ENCODE data around the gene PCP2.

The PCP2 gene

GRCh38 chr19:7641290-7642276 lies 8.1 kb upstream of the PCP2 start:
- Mint-ChIP-seq H3K4me3 (no peak overlapping the region), H3K27me3 (no peaks in the 10 kb centered on the region), H3K9me3 (no peaks in the 10 kb centered on the region), H3K4me1 (peaks cover 28% of the 10 kb centered on the region), H3K36me3 (ENCODE audit: insufficient read depth) (peaks cover 21% of the 10 kb centered on the region), H3K27ac (ENCODE audit: low read depth) (no peak overlapping the region)
- ATAC-seq (replicated peaks; ENCODE audit: extremely low read depth, poor library complexity, severe bottlenecking) (no peak), DNase-seq (ENCODE audit: low spot score in 2 of 2) (no peak)

GRCh38 chr19:7640803-7641202 lies 7.3 kb upstream of the PCP2 start:
- no peak for ATAC-seq (replicated peaks; ENCODE audit: extremely low read depth, poor library complexity, severe bottlenecking)
- Mint-ChIP-seq H3K9me3 (no peaks in the 10 kb centered on the region), H3K4me3 (no peak overlapping the region), H3K27ac (ENCODE audit: low read depth) (no peak overlapping the region), H3K27me3 (no peaks in the 10 kb centered on the region), H3K36me3 (ENCODE audit: insufficient read depth) (peaks cover 20% of the 10 kb centered on the region), H3K4me1 (peaks cover 28% of the 10 kb centered on the region)
- no peak for DNase-seq (ENCODE audit: low spot score in 2 of 2)

DNA sequence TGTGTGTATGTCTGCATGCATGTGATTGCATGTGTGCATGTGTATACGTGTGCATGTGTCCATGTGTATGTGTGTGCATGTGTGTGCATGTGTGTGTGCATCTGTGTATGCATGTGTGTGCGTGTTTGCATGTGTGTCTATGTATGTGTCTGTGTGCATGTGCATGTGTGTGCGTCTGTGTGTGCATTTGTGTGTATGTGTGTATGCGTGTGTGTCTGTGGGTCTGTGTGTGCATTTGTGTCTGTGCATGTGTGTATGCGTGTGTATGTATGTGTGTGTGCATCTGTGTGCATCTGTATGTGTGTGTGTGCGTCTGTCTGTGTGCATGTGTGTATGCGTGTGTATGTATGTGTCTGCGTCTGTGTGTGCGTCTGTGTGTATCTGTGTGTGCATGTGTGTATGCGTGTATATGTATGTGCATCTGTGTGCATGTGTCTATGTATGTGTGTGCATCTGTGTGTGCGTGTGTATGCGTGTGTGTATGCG lies 6.4 kb upstream of the PCP2 start:
- Mint-ChIP-seq H3K4me3 (peak overlapping the region; percentile 6), H3K9me3 (no peaks in the 10 kb centered on the region), H3K27ac (ENCODE audit: low read depth) (no peak overlapping the region), H3K27me3 (no peaks in the 10 kb centered on the region), H3K4me1 (peaks cover 29% of the 10 kb centered on the region), H3K36me3 (ENCODE audit: insufficient read depth) (peaks cover 16% of the 10 kb centered on the region)
- ATAC-seq (replicated peaks; ENCODE audit: extremely low read depth, poor library complexity, severe bottlenecking): no peak
- no peak for DNase-seq (ENCODE audit: low spot score in 2 of 2)

- Mint-ChIP-seq H3K36me3 (ENCODE audit: insufficient read depth) (peaks cover 13% of the 10 kb centered on the region), H3K9me3 (no peaks in the 10 kb centered on the region), H3K27ac (ENCODE audit: low read depth) (no peak overlapping the region), H3K4me3 (peak overlapping the region; percentile 6), H3K4me1 (peaks cover 39% of the 10 kb centered on the region), H3K27me3 (no peaks in the 10 kb centered on the region)
- no peak for DNase-seq (ENCODE audit: low spot score in 2 of 2)
- ATAC-seq (replicated peaks; ENCODE audit: extremely low read depth, poor library complexity, severe bottlenecking): no peak
Observed at GRCh38 chr19:7638802-7639465, 5.4 kb upstream of the PCP2 start.

- H3K4me3 Mint-ChIP-seq: peak overlapping the region; percentile 85
- peaks cover 39% of the 10 kb centered on the region for H3K4me1 Mint-ChIP-seq
- no peaks in the 10 kb centered on the region for H3K9me3 Mint-ChIP-seq
- peaks cover 15% of the 10 kb centered on the region for H3K36me3 Mint-ChIP-seq (ENCODE audit: insufficient read depth)
- peak; percentile 30 for ATAC-seq (replicated peaks; ENCODE audit: extremely low read depth, poor library complexity, severe bottlenecking)
- no peak for DNase-seq (ENCODE audit: low spot score in 2 of 2)
- H3K27ac Mint-ChIP-seq (ENCODE audit: low read depth): peak overlapping the region; percentile 90
- H3K27me3 Mint-ChIP-seq: no peaks in the 10 kb centered on the region
Observed at GRCh38 chr19:7637374-7638256, 4.1 kb upstream of the PCP2 start.

DNA sequence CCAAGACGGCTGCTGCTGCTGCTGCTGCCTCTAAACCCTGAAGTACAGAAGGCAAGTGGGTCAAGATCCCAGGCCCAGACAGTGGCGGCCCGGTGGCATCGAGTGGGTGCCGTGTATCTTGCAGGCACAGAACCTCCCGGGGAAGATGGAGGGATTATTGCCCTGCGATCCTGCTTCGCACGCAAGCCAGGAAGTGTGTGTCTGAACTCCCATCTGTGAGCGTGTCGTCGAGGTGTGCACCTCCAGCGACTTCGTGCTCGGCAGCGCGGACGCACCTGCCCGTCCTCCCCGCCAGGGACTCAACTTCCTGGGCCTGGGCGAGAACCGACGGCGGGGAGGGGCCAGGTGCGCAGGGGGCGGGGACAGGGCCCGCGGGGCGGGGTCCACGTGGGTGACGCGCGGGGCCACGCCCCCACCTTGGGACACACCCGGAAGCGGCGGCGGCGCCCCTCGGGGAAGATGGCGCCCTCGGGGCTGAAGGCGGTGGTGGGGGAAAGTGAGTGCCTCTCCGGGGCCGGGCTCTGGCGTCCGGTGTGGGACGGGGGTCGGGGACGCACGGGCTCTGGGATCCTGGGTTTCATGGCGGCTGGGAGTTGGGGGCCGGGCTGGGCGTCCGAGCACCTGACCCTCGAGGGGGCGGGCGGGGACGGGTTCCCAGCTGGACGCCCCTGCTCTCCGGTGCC lies 3.3 kb upstream of the PCP2 start, which contains the start of gene STXBP2:
TSS of gene STXBP2 (plus strand) at position 420 of the 683 bp plus-strand sequence. CDS start at position 460, 40 bp downstream.
- peak within 1 kb of the TSS; percentile 90 for H3K27ac Mint-ChIP-seq (ENCODE audit: low read depth)
- H3K9me3 Mint-ChIP-seq: no peaks in the 10 kb centered on the region
- peak; percentile 91 for ATAC-seq (replicated peaks; ENCODE audit: extremely low read depth, poor library complexity, severe bottlenecking)
- peaks cover 13% of the 10 kb centered on the region for H3K36me3 Mint-ChIP-seq (ENCODE audit: insufficient read depth)
- no peaks in the 10 kb centered on the region for H3K27me3 Mint-ChIP-seq
- peak within 1 kb of the TSS; percentile 85 for H3K4me3 Mint-ChIP-seq
- DNase-seq (ENCODE audit: low spot score in 2 of 2): peak; percentile 84 to 89
- H3K4me1 Mint-ChIP-seq: peaks cover 39% of the 10 kb centered on the region

- Mint-ChIP-seq H3K27me3 (no peaks in the 10 kb centered on the region), H3K4me1 (peaks cover 39% of the 10 kb centered on the region), H3K27ac (ENCODE audit: low read depth) (peak overlapping the region; percentile 90), H3K36me3 (ENCODE audit: insufficient read depth) (peaks cover 14% of the 10 kb centered on the region), H3K4me3 (peak overlapping the region; percentile 85), H3K9me3 (no peaks in the 10 kb centered on the region)
- ATAC-seq (replicated peaks; ENCODE audit: extremely low read depth, poor library complexity, severe bottlenecking): no peak
- DNase-seq (ENCODE audit: low spot score in 2 of 2): no peak
Observed at GRCh38 chr19:7636317-7636690, 2.8 kb upstream of the PCP2 start.

DNA sequence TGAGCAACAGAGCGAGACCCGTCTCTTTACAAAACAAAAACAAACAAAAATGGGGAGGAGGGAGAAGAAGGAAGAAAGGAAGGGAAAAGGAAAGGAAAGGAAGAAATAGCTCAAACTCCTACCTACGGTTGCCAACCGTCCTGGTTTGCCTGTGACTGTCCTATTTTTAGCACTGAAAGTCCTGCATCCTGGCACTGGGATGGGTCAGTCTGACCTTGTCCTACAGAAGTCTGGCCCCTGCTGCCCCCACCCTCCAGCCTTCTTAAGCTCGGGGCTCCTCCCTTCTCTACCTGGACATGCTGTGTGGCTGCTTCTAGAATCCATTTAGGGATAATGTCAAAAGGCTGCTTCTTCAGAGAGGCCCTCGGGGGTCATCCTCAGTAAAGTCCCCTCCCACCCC lies 2.2 kb upstream of the PCP2 start:
- Mint-ChIP-seq H3K9me3 (no peaks in the 10 kb centered on the region), H3K27ac (ENCODE audit: low read depth) (no peak overlapping the region), H3K36me3 (ENCODE audit: insufficient read depth) (peaks cover 13% of the 10 kb centered on the region), H3K4me1 (peaks cover 42% of the 10 kb centered on the region), H3K27me3 (no peaks in the 10 kb centered on the region), H3K4me3 (peak overlapping the region; percentile 85)
- DNase-seq (ENCODE audit: low spot score in 2 of 2): no peak
- ATAC-seq (replicated peaks; ENCODE audit: extremely low read depth, poor library complexity, severe bottlenecking): no peak

GRCh38 chr19:7632340-7633203 lies 947 bp downstream of the PCP2 start:
- Mint-ChIP-seq H3K4me1 (peaks cover 41% of the 10 kb centered on the region), H3K4me3 (no peak overlapping the region), H3K27ac (ENCODE audit: low read depth) (peak overlapping the region; percentile 22), H3K27me3 (no peaks in the 10 kb centered on the region), H3K9me3 (no peaks in the 10 kb centered on the region), H3K36me3 (ENCODE audit: insufficient read depth) (peaks cover 28% of the 10 kb centered on the region)
- no peak for ATAC-seq (replicated peaks; ENCODE audit: extremely low read depth, poor library complexity, severe bottlenecking)
- no peak for DNase-seq (ENCODE audit: low spot score in 2 of 2)

GRCh38 chr19:7631577-7631976 lies 1.9 kb downstream of the PCP2 start:
- H3K27ac Mint-ChIP-seq (ENCODE audit: low read depth): no peak overlapping the region
- H3K4me3 Mint-ChIP-seq: no peak overlapping the region
- peaks cover 45% of the 10 kb centered on the region for H3K4me1 Mint-ChIP-seq
- H3K27me3 Mint-ChIP-seq: no peaks in the 10 kb centered on the region
- no peak for ATAC-seq (replicated peaks; ENCODE audit: extremely low read depth, poor library complexity, severe bottlenecking)
- H3K9me3 Mint-ChIP-seq: no peaks in the 10 kb centered on the region
- H3K36me3 Mint-ChIP-seq (ENCODE audit: insufficient read depth): peaks cover 33% of the 10 kb centered on the region
- DNase-seq (ENCODE audit: low spot score in 2 of 2): no peak

Data from central memory CD8-positive, alpha-beta T cell (primary cell).